ENCODE data around the gene ABCA4.

The ABCA4 gene

GRCh38 chr1:94079080-94079940 lies 41.6 kb downstream of the ABCA4 start:
- Histone ChIP-seq H3K27me3 (ENCODE audit: control insufficient read depth in 3 of 3, insufficient read depth in 3 of 3, low read depth in 1 of 3, low read length in 3 of 3) (no peaks in the 10 kb centered on the region), H3K4ac (ENCODE audit: low read length) (no peak overlapping the region), H3K27ac (replicated peaks; ENCODE audit: low read length) (peak overlapping the region; percentile 98), H4K8ac (ENCODE audit: low read depth, low read length) (peak overlapping the region; percentile 74), H3K4me1 (ENCODE audit: control insufficient read depth in 2 of 2, insufficient read depth in 1 of 2, low read depth in 1 of 2, low read length in 2 of 2) (peaks cover 17 to 20% of the 10 kb centered on the region in 2 donors), H2AK5ac (ENCODE audit: low read depth, low read length) (no peak overlapping the region), H4K91ac (ENCODE audit: low read depth, low read length, poor library complexity) (no peak overlapping the region), H3K14ac (ENCODE audit: low read length) (no peak overlapping the region), H2BK5ac (ENCODE audit: low read length) (no peak overlapping the region), H3K9ac (ENCODE audit: low read depth, low read length, poor library complexity) (no peak overlapping the region), H3K23ac (ENCODE audit: low read depth, low read length, poor library complexity) (no peak overlapping the region), H2BK120ac (ENCODE audit: low read depth, low read length) (no peak overlapping the region), H3K36me3 (replicated peaks in 1 of 2; ENCODE audit: control insufficient read depth in 2 of 2, insufficient read depth in 2 of 2, low read length in 2 of 2) (no peaks in the 10 kb centered on the region), H2BK12ac (ENCODE audit: low read length) (no peak overlapping the region), H3K79me1 (ENCODE audit: low read depth, low read length) (no peaks in the 10 kb centered on the region), H3K4me2 (ENCODE audit: insufficient read depth, low read length, poor library complexity, severe bottlenecking) (peak overlapping the region; percentile 42), H2BK15ac (ENCODE audit: low read length) (no peak overlapping the region), H3K4me3 (ENCODE audit: low read length in 2 of 2) (no peak overlapping the region), H3K9me3 (replicated peaks in 1 of 2; ENCODE audit: control insufficient read depth in 2 of 2, insufficient read depth in 1 of 2, low read depth in 1 of 2, low read length in 2 of 2) (no peaks in the 10 kb centered on the region), H2AFZ (ENCODE audit: low read length) (peak overlapping the region; percentile 67), H3K18ac (ENCODE audit: low read length) (no peak overlapping the region)
- no CpG with 5 or more reads among the region's 6 CpGs for WGBS, 2 donors (ENCODE audit: extremely low coverage in 2 of 2, insufficient read length in 2 of 2, insufficient replicate concordance in 1 of 2)
- peak; percentile 78 for DNase-seq (ENCODE audit: low spot score)

GRCh38 chr1:94072840-94073522 lies 48.0 kb downstream of the ABCA4 start:
- H4K91ac ChIP-seq (ENCODE audit: low read depth, low read length, poor library complexity): no peak overlapping the region
- H3K4me1 ChIP-seq (ENCODE audit: control insufficient read depth in 2 of 2, insufficient read depth in 1 of 2, low read depth in 1 of 2, low read length in 2 of 2): peaks cover 7 to 8% of the 10 kb centered on the region in 2 donors
- no peak overlapping the region for H2BK12ac ChIP-seq (ENCODE audit: low read length)
- no peak overlapping the region for H3K4me3 ChIP-seq (ENCODE audit: low read length in 2 of 2)
- no peak for DNase-seq (ENCODE audit: low spot score)
- peak overlapping the region; percentile 73 for H3K18ac ChIP-seq (ENCODE audit: low read length)
- no peak overlapping the region for H2BK15ac ChIP-seq (ENCODE audit: low read length)
- no peak overlapping the region for H2AK5ac ChIP-seq (ENCODE audit: low read depth, low read length)
- H2BK120ac ChIP-seq (ENCODE audit: low read depth, low read length): no peak overlapping the region
- H3K4me2 ChIP-seq (ENCODE audit: insufficient read depth, low read length, poor library complexity, severe bottlenecking): no peak overlapping the region
- H3K27ac ChIP-seq (replicated peaks; ENCODE audit: low read length): no peak overlapping the region
- no peak overlapping the region for H3K23ac ChIP-seq (ENCODE audit: low read depth, low read length, poor library complexity)
- H4K8ac ChIP-seq (ENCODE audit: low read depth, low read length): no peak overlapping the region
- peak overlapping the region; percentile 73 for H2BK5ac ChIP-seq (ENCODE audit: low read length)
- no peaks in the 10 kb centered on the region for H3K27me3 ChIP-seq (ENCODE audit: control insufficient read depth in 3 of 3, insufficient read depth in 3 of 3, low read depth in 1 of 3, low read length in 3 of 3)
- no peaks in the 10 kb centered on the region for H3K9me3 ChIP-seq (replicated peaks in 1 of 2; ENCODE audit: control insufficient read depth in 2 of 2, insufficient read depth in 1 of 2, low read depth in 1 of 2, low read length in 2 of 2)
- H3K14ac ChIP-seq (ENCODE audit: low read length): no peak overlapping the region
- H3K79me1 ChIP-seq (ENCODE audit: low read depth, low read length): no peaks in the 10 kb centered on the region
- no peaks in the 10 kb centered on the region for H3K36me3 ChIP-seq (replicated peaks in 1 of 2; ENCODE audit: control insufficient read depth in 2 of 2, insufficient read depth in 2 of 2, low read length in 2 of 2)
- H2AFZ ChIP-seq (ENCODE audit: low read length): peak overlapping the region; percentile 74
- no peak overlapping the region for H3K9ac ChIP-seq (ENCODE audit: low read depth, low read length, poor library complexity)
- H3K4ac ChIP-seq (ENCODE audit: low read length): no peak overlapping the region
- no CpG with 5 or more reads among the region's 7 CpGs for WGBS, 2 donors (ENCODE audit: extremely low coverage in 2 of 2, insufficient read length in 2 of 2, insufficient replicate concordance in 1 of 2)

DNA sequence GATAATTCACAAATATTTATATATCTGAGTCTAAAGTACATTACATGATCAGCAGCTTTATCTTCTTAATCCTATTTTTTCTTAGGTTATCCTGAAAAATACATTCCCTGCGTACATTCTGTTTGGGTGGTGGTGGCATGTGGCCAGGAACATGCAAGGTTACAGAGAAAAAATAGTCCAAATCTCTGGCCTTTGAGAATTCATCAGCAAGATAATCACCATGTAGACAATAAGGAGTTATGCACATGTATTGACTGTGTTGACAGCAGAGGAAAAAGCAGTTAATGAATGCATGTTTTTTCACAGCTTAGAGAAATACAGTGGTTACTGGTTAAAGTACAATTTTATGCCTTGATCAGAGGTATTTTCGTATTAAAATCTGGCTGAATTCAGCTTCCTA lies 49.0 kb downstream of the ABCA4 start:
- no peak for DNase-seq (ENCODE audit: low spot score)
- no peak overlapping the region for H2AFZ ChIP-seq (ENCODE audit: low read length)
- H4K91ac ChIP-seq (ENCODE audit: low read depth, low read length, poor library complexity): no peak overlapping the region
- H3K4me2 ChIP-seq (ENCODE audit: insufficient read depth, low read length, poor library complexity, severe bottlenecking): no peak overlapping the region
- H3K4ac ChIP-seq (ENCODE audit: low read length): no peak overlapping the region
- H3K9ac ChIP-seq (ENCODE audit: low read depth, low read length, poor library complexity): no peak overlapping the region
- H2AK5ac ChIP-seq (ENCODE audit: low read depth, low read length): no peak overlapping the region
- H2BK15ac ChIP-seq (ENCODE audit: low read length): no peak overlapping the region
- no peak overlapping the region for H3K27ac ChIP-seq (replicated peaks; ENCODE audit: low read length)
- no peak overlapping the region for H4K8ac ChIP-seq (ENCODE audit: low read depth, low read length)
- no CpG with 5 or more reads among the region's 2 CpGs for WGBS, 2 donors (ENCODE audit: extremely low coverage in 2 of 2, insufficient read length in 2 of 2, insufficient replicate concordance in 1 of 2)
- H3K4me1 ChIP-seq (ENCODE audit: control insufficient read depth in 2 of 2, insufficient read depth in 1 of 2, low read depth in 1 of 2, low read length in 2 of 2): peaks cover 5 to 8% of the 10 kb centered on the region in 2 donors
- H3K27me3 ChIP-seq (ENCODE audit: control insufficient read depth in 3 of 3, insufficient read depth in 3 of 3, low read depth in 1 of 3, low read length in 3 of 3): no peaks in the 10 kb centered on the region
- no peaks in the 10 kb centered on the region for H3K36me3 ChIP-seq (replicated peaks in 1 of 2; ENCODE audit: control insufficient read depth in 2 of 2, insufficient read depth in 2 of 2, low read length in 2 of 2)
- H2BK12ac ChIP-seq (ENCODE audit: low read length): no peak overlapping the region
- H3K23ac ChIP-seq (ENCODE audit: low read depth, low read length, poor library complexity): no peak overlapping the region
- H3K14ac ChIP-seq (ENCODE audit: low read length): no peak overlapping the region
- H3K18ac ChIP-seq (ENCODE audit: low read length): no peak overlapping the region
- no peak overlapping the region for H2BK120ac ChIP-seq (ENCODE audit: low read depth, low read length)
- no peaks in the 10 kb centered on the region for H3K79me1 ChIP-seq (ENCODE audit: low read depth, low read length)
- H3K9me3 ChIP-seq (replicated peaks in 1 of 2; ENCODE audit: control insufficient read depth in 2 of 2, insufficient read depth in 1 of 2, low read depth in 1 of 2, low read length in 2 of 2): no peaks in the 10 kb centered on the region
- H2BK5ac ChIP-seq (ENCODE audit: low read length): no peak overlapping the region
- H3K4me3 ChIP-seq (ENCODE audit: low read length in 2 of 2): no peak overlapping the region

DNA sequence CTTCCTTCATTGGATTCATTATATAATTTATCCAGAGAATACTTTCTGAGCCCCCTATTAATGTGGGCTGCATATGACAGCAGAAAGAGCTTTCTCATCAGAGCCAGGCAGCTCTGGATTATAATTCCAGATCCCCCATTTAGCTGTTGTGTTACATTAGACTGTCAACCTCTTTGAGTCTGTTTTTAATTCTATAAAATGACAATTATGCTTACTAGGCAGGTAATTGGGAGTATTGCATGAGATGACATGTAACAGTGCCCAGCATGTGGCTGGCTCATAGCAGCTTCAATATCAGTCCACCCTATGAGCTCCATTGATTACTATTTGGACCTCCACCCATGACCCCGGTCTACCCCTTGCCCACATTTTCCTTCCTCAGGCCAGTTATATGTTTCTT lies 49.6 kb downstream of the ABCA4 start:
- H3K4me3 ChIP-seq (ENCODE audit: low read length in 2 of 2): no peak overlapping the region
- no peak overlapping the region for H2AK5ac ChIP-seq (ENCODE audit: low read depth, low read length)
- H2AFZ ChIP-seq (ENCODE audit: low read length): no peak overlapping the region
- H2BK12ac ChIP-seq (ENCODE audit: low read length): no peak overlapping the region
- no peak overlapping the region for H3K4me2 ChIP-seq (ENCODE audit: insufficient read depth, low read length, poor library complexity, severe bottlenecking)
- no peak overlapping the region for H3K23ac ChIP-seq (ENCODE audit: low read depth, low read length, poor library complexity)
- no peak overlapping the region for H2BK15ac ChIP-seq (ENCODE audit: low read length)
- no peaks in the 10 kb centered on the region for H3K36me3 ChIP-seq (replicated peaks in 1 of 2; ENCODE audit: control insufficient read depth in 2 of 2, insufficient read depth in 2 of 2, low read length in 2 of 2)
- WGBS, 2 donors (ENCODE audit: extremely low coverage in 2 of 2, insufficient read length in 2 of 2, insufficient replicate concordance in 1 of 2): no CpG with 5 or more reads among the region's 1 CpG
- no peak overlapping the region for H3K27ac ChIP-seq (replicated peaks; ENCODE audit: low read length)
- no peak overlapping the region for H3K14ac ChIP-seq (ENCODE audit: low read length)
- H3K18ac ChIP-seq (ENCODE audit: low read length): no peak overlapping the region
- no peak overlapping the region for H3K9ac ChIP-seq (ENCODE audit: low read depth, low read length, poor library complexity)
- H3K79me1 ChIP-seq (ENCODE audit: low read depth, low read length): no peaks in the 10 kb centered on the region
- no peak overlapping the region for H4K91ac ChIP-seq (ENCODE audit: low read depth, low read length, poor library complexity)
- H4K8ac ChIP-seq (ENCODE audit: low read depth, low read length): no peak overlapping the region
- no peaks in the 10 kb centered on the region for H3K9me3 ChIP-seq (replicated peaks in 1 of 2; ENCODE audit: control insufficient read depth in 2 of 2, insufficient read depth in 1 of 2, low read depth in 1 of 2, low read length in 2 of 2)
- no peak overlapping the region for H2BK5ac ChIP-seq (ENCODE audit: low read length)
- H3K4ac ChIP-seq (ENCODE audit: low read length): no peak overlapping the region
- no peak overlapping the region for H2BK120ac ChIP-seq (ENCODE audit: low read depth, low read length)
- no peak for DNase-seq (ENCODE audit: low spot score)
- peaks cover 5 to 8% of the 10 kb centered on the region in 2 donors for H3K4me1 ChIP-seq (ENCODE audit: control insufficient read depth in 2 of 2, insufficient read depth in 1 of 2, low read depth in 1 of 2, low read length in 2 of 2)
- no peaks in the 10 kb centered on the region for H3K27me3 ChIP-seq (ENCODE audit: control insufficient read depth in 3 of 3, insufficient read depth in 3 of 3, low read depth in 1 of 3, low read length in 3 of 3)

Data from neuronal stem cell (in vitro differentiated cells).